Umbilical cord (tissue), 2 donors: ENCODE measurements around the gene ULBP1. TPM values are rescaled to one million over a fixed set of nuclear protein-coding genes. Genes with fewer than 3 reads are reported as not detected.
"Not testable (repeated sequence)": the region's sequence is repeated elsewhere in the genome, so short reads cannot be mapped to it uniquely, and the experiment has no call there.

ENCODE experiments used
- DNase-seq: peaks from one replicate; pipeline ENCODE4 v3.0.0-alpha.2; 2015; ENCODE audit warnings: low spot score
- total RNA-seq: library from RNA; depleted of rRNA; stranded (reverse); fragments of >200 nt; gene quantifications from one replicate; pipeline ENCODE4 v1.2.3, GENCODE V29; 2014; ENCODE audit warnings: low replicate concordance; ENCODE audit not compliant: insufficient read depth

The ULBP1 gene
- total RNA-seq, 1 donor from 2014 or later, result 1.2 TPM

DNA sequence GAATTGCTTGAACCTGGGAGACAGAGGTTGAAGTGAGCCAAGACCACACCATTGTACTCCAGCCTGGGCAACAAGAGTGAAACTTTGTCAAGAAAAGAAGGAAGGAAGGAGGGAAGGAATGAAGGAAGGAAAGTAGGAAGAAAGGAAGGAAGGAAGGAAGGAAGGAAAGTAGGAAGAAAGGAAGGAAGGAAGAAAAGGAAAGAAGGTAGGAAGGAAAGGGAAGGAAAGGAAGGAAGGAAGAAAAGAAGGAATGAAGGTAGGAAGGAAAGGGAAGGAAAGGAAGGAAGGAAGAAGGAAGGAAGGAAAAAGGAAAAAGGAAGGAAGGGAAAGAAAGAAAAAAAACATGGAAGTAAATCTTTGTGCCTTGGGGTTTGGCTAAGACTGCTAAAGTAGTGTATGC, 11.7 kb downstream of the ULBP1 start:
- no peak for DNase-seq

DNA sequence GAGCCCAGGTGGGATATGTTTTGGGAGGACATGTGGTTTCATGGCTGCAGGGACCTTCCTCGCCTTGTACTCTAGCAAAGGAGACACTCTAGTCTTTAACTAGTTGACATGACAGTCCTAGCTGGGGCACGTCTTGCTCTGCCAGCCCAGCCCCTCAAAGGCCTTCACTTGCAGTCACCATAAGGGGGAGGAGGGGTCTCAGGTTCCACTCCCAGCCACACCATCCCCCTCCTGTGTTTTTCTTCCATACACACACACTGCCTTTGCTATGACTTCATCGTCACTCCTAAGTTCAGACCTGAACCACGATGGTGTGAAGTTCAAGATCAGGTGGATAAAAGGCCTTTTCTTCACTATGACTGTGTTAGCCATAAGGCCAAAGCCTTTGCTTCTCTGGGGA, 13.5 kb downstream of the ULBP1 start:
- DNase-seq, result no peak

DNA sequence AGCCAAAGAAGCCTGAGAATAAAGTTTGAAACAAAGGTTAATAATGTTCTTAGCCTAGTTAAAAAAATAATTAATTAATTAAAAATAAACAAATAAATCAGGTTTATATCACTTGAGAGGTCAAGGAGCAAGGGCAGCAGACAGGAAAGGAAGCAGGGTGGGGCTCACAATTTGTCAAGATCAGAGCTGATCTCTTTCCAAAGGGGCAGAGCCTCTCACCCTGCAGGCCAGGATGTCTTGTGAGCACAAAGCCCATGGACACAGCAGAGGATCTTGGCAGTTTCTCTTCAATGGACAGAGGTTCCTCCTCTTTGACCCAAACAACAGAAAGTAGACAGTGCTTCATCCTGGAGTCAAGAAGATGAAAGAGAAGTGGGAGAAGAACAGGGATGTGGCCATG, 14.9 kb downstream of the ULBP1 start:
- no peak for DNase-seq

DNA sequence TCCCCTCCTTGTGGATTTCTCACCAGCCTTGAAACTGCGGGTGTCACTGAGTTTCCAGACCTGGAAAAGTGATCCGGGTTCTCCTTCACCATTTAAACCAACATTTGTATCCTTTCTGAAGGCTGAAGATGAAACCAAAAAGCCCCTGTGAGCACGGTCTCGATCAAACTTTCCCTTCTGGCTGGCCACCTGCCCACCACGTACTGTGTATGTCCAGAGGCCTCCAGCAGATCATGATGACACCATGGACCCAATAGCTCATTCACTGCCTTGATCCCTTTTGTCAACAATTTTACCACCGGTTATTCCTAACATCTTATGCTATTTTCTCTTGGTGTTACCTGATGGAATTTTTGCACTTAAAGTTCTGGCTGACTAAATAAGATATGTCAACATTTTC, 15.6 kb downstream of the ULBP1 start:
- DNase-seq, result no peak

DNA sequence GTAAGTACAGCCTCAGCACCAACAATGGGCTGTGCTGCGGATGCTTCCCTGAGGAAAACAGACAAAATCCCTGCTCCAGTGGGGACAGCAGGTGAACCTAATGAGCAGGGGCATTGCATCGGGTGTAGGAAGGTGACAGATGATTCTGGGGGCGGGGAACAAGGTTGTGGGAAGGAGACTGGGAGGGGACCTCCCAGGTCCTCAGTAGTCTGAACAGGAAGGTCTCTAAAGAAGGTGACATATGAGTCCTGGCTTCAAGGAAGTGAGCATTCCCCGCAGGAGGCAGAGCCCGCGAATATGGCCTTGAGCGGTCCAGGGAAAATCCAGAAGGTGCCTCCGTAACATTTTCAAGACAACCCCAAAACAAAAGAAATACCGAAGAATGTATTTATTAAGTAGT, 19.4 kb downstream of the ULBP1 start:
- DNase-seq, result no peak

DNA sequence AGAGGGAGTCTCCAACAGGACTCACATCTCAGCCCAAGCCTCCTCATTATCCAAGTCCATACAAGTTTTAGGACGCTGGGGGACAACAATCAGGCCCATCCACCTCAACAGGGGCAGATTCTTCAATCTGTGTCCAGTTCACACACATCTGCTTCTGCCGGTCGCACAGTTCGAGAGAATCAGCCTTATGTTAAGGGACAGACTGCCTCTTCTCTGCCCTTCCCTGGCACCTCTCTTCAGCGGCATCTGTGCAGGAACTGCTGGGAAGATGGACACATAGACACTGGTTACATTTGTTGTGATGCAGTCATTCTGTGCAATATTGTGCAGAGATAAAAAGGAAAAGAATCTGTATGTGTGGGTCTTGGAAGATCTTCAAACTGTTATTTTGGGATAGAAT, 21.0 kb downstream of the ULBP1 start:
- no peak for DNase-seq

DNA sequence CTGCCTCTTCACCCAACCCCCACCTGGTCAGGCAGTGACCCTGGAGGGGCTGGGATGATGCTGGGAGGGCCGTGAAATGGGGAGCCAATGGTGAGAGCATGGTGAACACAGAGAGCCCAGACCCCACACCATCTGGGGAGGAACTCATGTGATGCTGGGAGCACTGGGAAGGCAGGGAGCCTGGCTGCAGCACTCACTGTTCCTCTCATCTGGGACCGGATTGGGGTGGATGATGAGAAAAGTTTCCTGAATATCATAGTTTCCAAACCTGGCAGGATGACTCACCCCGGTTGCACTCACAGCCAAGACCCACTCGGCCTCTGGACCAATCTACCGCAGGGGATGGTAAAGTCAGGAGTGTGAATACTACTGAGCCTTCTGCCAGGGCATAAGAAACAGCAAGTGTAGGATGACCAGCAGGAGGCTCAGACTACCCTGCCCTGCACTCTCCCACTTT, 21.8 kb downstream of the ULBP1 start:
- DNase-seq, result no peak

DNA sequence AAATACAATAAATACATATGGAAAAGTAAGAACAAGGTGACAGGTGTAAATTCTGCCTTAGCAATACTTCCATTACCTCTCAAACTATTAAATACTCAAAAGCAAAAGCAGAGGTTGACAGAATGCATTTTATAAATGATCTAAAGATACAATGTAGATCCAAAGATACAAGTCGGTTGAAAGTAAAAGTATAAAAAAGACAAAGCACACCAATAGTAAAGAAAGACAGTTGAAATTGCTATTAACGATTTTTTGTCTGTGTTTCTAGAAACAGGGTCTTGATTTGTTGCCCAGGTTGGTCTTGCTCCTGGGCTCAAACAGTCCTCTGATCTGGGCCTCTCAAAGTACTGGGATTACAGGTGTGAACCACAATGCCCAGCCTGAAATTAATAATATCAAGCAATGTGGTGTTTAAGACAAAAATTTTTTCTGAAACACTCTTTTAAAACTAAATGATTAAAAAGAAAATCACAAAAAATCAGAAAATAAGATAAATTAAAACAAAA, 23.9 kb downstream of the ULBP1 start:
- DNase-seq, result no peak

DNA sequence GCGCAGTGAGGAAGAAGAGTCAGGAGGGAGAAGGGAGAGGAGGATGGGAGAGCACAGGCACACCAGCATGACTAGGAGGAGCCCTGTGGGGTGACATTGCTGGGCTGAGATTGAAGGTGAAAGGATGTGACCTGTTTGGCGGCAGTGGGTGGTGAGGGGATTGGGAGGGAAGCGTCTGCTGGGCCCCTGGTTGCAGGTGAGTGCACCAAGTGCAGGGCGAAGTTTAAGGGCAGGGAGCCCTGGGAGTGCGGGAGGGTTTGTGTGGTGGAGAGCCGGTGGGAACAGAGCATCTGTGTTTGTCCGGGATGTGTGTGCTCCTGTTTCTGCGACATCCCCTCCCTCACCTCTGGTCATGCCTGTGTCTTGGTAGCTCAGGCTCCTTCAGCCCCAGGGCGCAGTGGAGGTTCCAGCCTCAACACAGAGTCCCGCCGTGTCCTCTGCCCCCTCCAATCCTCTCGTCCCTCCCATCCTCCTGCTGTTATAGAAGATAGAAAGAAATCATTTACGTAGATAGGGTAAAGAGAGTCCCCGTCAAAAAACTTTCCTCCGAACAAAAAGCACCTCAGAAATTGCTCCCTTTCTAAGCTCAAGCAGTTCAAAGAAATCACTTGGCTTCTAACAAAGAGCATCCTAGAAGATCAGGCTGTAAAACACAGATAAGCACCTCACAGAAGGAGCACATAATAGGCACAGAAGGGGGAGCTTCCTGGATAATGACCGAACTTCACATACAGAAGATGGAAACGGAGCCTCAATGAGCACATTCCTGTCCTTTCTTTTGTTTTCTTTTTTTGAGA, 25.0 kb downstream of the ULBP1 start:
- no peak for DNase-seq

DNA sequence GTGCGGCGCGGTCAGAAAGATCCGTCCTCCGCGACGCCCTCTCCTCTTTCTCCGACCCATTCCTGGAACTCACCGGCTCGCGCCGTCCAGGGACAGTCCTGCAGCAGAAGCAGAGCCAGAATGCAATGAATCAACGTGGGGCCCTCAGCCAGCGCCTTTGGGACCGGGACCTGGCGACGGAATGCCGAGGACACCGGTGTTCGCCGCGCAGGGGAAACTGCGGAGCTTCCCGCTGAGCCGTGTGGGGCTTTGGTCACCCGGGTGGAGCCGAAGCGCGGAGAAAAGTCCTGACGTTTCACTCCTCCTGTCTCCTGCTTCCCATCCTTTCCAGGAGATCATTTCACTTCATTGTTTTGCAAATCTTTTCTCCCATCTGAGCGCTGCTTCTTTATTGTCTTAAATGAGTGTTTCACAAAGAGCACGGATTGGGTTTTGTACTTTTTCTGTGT, 26.5 kb downstream of the ULBP1 start:
- no peak for DNase-seq

DNA sequence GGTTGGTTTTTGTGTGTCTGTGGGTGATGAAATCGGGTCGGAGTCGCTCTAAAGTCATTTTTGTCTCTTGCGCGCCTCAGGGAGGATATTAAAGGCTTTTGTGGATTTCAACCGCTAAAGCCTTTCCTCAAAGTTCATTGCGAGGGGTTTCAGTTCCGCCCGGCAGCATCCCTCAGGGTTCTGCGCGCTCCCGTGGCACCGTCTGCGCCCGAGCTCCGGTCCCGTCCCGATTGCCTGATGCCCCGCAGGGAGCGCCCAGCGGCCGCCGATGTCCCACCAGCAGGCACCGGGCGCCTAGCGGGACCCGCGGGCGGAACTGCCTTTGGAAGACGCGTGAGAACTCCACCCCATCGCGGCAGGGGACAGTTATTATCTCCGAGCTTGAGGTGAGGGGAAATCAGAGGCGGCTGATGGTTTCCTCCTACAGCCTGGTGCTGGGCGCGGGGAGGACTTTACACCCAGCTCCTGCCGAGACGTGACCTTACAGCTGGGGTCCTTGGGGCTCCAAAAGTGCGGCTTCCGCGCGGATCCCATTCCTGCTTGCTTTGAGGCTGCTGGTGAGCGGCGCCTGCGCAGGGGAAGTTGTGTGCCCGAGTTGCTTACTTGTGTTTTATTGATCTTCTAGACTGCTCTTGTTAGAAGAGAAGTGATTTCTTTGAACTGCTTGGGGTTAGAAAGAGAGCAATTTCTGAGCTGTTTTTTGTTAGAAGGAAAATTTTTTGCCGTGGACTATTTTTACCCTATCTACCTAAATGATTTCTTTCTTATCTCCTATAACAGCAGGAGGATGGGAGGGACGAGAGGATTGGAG, 27.1 kb downstream of the ULBP1 start:
- DNase-seq, result no peak

DNA sequence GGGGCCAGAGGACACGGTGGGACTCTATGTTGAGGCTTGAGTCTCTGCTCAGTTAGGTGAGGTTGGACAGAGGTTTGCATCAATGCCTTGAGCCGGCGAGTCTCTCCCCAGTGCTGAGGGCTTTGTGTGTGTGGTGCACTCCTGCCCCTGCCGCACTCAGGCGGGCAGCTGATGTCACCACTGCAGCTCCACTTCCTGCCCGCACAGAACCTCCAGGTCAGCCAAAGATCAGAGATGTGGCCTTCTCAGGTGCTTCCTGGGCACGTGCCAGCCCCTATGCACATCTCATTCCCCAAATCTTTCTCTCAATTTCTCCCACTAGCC, 27.7 kb downstream of the ULBP1 start:
- DNase-seq, result not testable (repeated sequence)

DNA sequence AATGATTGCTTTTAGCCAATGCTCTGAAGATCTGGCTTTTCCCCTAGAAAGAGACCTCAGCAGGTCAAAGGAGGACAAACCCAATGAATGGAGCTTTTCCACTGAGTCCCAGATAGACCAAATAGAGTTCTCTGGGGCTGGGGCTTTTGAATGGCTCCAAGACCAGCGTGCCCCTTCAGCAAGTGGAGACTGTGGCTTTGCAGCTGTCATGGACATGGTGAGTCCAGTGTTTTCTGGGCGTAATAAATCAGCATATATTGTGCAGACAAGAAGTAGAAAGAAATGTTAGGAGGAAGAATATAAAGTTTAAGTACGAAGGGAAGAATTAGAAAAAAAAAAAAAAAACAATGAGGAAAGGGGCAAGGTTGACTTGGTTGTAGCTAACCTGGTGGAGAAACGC, 28.1 kb downstream of the ULBP1 start:
- no peak for DNase-seq

DNA sequence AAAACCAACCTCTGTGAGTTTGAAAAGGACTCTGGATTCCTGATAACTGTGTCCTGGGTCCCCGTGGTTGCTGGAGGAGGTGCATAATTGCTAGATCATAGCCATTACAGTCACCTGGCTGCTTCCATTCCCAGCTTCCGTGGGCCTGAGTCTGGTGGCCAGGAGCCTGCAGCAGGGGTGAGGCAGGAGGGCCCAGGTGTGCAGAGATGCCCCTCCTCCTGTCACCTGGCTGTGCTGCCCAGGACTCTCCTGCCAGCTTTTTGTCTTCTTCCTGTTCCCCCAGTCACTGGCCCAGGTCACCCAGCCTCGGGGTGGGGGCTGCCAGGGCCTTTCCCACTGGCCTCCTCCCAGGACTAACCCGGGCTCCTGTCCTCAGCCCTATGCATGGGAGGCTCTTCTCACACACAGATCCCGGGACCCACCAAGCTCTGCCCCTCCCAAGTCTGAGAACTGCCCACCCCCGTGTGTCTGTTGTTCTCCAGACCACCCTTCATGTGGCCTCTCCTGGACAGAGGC, 31.6 kb downstream of the ULBP1 start:
- no peak for DNase-seq

DNA sequence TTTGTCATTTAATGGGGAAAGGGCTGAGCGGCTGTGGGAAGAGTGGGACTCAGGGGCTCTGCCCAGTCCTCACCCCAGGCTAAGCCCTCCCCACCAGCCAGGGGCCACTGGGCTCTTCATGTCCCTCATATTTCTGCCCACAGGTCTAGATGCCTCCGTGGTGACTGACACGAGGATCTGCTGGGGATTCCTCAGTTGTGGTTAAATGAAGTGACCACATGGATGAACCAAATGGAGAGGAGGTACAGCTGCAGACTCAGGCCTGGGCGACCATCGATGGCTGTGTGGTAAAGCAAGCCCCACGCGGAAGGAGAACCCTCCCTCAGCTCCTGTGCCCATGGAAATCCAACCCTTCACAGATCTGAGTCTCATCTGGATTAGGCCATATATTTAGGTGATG, 32.2 kb downstream of the ULBP1 start:
- no peak for DNase-seq

DNA sequence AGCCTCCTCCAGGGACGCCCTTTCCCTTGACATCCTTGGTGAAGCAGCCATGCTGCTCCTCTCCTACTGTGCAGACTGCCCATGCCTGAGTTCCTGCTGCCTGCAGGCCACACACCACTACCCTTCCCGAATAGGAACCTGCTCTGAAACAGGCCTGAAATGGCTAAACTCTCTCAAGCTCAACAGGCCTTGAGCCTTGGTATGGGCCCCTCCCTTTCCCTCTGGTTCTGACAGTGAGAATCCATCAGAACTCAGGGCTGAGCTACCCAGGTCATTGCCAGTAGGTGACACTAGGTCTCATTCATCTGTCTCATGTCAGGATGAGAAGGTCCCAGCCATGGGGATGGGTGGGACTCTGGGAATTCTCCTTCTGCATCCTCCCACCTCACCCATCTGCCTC, 35.9 kb downstream of the ULBP1 start:
- no peak for DNase-seq

DNA sequence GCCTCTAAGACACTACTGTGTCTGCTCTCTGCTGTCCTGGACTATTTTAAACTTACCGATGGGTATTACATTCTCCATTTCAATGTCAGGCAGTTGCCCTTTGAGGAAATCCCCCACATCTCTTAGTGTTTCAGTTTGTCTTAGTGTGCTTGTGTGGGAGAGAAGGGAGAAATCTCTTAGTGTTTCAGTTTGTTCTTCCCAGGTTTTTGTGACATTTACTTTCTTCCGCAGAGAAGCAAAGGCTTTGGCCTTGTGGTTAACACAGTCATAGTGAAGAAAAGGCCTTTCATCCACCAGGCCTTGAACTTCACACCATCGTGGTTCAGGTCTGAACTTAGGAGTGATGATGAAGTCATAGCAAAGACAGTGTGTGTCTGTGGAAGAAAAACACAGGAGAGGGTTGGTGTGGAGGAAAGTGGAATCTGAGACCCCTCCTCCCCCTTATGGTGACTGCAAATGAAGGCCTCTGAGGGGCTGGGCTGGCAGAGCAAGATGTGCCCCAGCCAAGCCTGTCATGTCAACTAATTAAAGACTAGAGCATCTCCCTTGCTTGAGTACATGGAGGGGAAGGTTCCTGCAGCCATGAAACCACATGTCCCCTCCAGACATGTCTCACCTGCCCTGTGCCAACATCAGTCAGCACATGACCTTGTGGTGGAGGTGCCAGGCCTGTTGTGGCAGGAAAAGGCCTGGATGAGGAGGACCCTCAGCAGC, 37.7 kb downstream of the ULBP1 start:
- DNase-seq, result no peak

DNA sequence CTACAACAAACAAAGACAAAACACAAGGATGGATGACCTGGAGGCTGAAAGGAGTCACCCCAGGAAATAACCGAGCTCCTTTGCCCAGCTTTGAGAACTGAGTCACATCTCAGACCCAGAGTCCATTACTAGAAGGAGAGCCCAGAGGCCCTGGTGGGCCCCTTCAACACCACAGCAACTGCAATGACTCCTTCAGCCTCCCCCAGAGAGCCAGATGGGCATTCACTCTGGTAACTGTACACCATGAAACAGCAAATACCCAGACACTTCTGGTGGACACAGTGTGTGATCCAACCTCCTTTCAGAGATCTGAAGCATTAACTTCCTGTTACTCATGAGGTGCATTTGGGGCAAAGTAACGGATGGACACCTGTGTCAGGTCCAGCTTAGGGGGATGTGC, 39.0 kb downstream of the ULBP1 start:
- no peak for DNase-seq

DNA sequence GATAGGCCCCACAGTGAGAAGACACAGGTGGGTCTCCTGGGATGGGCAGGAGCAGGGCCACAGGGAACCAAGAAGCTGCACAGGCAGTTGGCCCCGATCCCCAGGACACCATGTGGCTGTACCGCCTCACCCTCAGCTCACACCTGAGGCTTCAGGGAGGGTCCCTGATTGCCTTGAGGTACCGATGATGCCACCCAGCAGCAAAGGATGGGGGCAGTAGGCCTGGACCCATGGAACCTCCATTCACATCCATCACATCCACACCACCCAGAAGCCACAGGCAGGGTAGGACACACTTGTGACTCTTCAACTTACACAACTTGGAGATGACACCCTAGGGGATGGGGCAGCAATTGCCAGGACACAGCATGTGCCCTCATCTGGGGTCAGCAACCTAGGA, 39.9 kb downstream of the ULBP1 start:
- not testable (repeated sequence) for DNase-seq

DNA sequence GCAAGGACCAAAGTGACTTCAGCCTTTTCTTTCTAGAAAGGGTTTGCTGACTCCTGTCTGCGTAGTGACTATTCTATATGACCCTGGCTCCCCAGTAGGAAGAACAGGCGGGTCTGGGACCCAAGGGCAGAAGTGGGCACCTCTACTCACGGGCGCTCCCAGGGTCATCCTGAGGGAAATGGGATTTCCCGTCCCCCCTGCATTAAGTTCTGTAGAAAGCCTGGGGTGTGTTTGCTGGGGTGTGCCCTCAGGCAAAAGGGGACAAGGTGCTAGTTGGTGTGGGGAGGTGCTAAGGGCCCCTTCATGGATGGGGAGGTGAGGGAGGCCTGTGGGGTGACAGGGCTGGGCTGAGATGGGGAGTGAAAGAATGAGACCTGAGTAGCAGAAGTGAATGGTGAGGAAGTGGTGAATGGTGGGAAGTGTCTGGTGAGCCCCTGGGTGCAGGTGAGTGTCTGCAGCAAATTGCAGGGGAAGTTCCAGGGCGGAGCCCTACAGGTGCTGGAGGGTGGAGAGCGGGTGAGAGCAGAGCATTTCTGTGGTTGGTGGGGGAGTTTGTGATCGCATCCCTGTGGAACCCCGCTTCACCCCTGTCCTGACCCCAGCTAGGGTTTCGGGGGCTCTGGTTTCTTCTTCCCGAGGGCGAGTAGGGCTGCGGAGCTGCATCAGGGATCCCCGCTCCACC, 40.5 kb downstream of the ULBP1 start:
- DNase-seq, result no peak
